OCI-LY1 (cell line): ENCODE measurements around the gene NAPEPLD.

Experiments
- EZH2 ChIP-seq: fragments of 200-600 bp; sonication (generic), shearing (Covaris generic); IDR thresholded peaks from 2 replicates; pipeline ENCODE4 v1.8.0; 2017; ENCODE audit warnings: borderline replicate concordance, mixed run types, mild to moderate bottlenecking, antibody characterized with exemption, low read length, moderate library complexity, mixed read lengths
- TF ChIP-seq, protein P1 (sequence below): fragments of 200-600 bp; sonication (generic), shearing (Covaris generic); IDR thresholded peaks from 2 replicates; pipeline ENCODE4 v1.5.1; 2017; ENCODE audit warnings: mild to moderate bottlenecking, antibody characterized with exemption, low read length, moderate library complexity, mixed read lengths

DNA sequence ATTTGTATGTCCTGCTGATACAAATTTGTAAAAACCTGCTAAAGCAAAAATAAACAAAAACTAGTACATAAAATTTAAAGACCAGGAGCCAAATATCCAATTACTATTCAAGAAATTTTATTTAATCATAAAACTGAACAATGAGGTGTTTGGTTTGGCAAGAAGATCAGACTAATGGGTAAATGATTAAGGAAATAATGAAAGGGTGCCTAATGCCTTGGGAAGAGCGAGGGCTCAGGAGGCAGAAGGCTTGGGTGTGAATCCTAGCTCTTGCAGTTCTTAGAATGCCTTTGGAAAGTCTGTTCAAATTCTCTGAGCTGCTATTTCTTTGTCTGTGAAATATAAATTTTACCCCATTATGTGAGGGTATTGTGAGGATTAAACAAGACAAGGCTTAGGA, 32.4 kb downstream of the NAPEPLD start:
- TF ChIP-seq, protein P1, sequence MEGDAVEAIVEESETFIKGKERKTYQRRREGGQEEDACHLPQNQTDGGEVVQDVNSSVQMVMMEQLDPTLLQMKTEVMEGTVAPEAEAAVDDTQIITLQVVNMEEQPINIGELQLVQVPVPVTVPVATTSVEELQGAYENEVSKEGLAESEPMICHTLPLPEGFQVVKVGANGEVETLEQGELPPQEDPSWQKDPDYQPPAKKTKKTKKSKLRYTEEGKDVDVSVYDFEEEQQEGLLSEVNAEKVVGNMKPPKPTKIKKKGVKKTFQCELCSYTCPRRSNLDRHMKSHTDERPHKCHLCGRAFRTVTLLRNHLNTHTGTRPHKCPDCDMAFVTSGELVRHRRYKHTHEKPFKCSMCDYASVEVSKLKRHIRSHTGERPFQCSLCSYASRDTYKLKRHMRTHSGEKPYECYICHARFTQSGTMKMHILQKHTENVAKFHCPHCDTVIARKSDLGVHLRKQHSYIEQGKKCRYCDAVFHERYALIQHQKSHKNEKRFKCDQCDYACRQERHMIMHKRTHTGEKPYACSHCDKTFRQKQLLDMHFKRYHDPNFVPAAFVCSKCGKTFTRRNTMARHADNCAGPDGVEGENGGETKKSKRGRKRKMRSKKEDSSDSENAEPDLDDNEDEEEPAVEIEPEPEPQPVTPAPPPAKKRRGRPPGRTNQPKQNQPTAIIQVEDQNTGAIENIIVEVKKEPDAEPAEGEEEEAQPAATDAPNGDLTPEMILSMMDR = no peak
- TF ChIP-seq EZH2 = no peak
